ENCODE results near the gene HECW1.

- TF ChIP-seq GLIS3 (CRISPR knock-in tag; IDR thresholded peaks at IDR 0.05) (no peak), POU6F1 (CRISPR knock-in tag; IDR thresholded peaks at IDR 0.05; ENCODE audit: borderline replicate concordance, low read depth) (no peak), TSHZ2 (CRISPR knock-in tag; IDR thresholded peaks at IDR 0.05) (no peak)
Measured at GRCh38 chr7:43479042-43479441, 366.6 kb downstream of the HECW1 start.

Measured in SK-N-SH treated with all-trans-retinoic acid at 6 μM for 48 hours (cell line).